Renal pelvis (tissue), 4 donors: ENCODE data around the gene NGLY1. TPM values are rescaled to one million over a fixed set of nuclear protein-coding genes. Genes with fewer than 3 reads are reported as not detected.

Source experiments
- DNase-seq: peaks from one replicate; pipeline ENCODE4 v3.0.0-alpha.2; 2013
- polyA plus RNA-seq, 3 donors: library from polyadenylated mRNA; unstranded; fragments of 120-200 nt; gene quantifications; one replicate each; pipeline ENCODE4 v1.2.1, GENCODE V29; 2013; ENCODE audit not compliant: insufficient read length in 3 of 3

Gene NGLY1
- polyA plus RNA-seq, 3 donors, result 38.0 to 42.1 (median 38.4) TPM

- DNase-seq, result no peak
Measured at GRCh38 chr3:25789209-25789595, 6.0 kb upstream of the NGLY1 start.

DNA sequence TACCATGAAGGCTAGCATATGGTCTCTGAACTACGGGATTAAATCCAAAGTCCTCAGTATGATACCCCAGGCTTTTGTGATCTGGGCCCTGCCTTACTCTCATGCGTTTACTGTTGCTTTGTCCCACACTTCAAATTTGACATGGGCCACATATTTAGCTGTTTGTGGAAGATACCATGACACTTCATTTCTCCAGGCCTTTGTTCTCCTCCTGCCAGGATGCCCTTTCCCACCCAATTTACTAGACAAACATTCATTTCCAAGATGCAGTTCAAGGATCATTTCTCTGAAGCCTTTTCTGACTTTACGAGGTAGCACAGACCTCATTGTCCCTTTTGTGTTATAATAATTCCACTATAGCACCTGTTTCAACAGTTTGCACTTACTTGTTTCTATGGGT, 4.4 kb upstream of the NGLY1 start:
- DNase-seq, result no peak

- no peak for DNase-seq
Measured at GRCh38 chr3:25785826-25786225, 2.6 kb upstream of the NGLY1 start.

DNA sequence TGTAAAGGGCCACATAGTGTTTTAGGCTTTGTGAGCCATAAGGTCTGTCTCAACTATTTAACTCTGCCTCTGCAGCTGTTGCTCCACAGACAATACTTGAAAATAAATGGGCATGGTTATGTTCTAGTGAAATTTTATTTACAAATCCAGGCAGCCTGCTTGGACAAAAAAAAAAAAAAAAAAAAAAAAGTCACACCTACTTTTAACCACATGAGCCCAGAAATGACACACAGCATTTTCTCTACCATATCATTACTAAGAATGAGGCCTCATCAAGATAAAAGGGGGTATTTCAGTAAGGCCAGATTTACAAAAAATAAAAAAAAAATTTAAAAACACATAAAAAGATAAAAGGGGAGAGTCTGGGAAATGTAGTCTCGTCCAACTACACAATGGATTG, 1.7 kb upstream of the NGLY1 start:
- DNase-seq, result no peak

DNA sequence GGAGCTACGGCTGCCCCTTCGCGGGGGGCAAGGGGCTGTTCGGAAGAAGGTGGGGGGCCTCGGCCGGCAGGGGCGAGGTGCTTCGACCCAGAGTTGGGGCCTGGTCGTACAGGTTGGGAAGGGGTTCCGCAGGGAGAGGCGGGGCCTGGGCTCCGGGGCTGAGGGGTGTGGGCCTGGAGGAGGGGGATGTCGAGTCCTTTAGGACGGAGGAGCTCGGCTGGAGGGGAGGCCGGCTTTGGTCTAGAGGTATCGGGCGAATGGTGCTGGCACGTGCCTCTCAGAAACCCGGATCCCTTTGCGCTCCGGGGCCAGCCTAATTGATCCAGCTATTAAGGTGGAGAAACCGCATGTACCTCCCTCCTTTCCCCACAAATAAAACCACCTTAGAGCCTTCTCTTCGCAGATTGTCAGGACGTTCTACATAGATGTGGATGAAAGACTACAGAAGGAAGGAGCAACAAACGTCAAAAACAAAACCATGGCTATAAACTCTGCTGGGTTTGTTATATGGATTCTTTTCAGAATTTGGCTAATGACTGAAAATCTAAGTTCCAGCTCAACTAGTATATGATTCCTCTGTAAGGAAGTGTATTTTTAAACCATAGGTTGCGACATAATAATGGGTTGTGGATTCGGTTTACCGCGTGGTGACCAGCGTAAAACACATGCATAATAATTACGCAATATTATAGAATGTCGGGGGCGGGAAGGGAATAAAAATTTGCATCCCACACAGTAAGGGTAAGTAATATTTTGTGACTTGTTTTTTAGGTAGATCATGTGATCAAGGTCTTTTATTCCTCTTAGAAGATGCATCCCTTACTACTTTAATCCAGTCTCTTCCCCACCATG, 644 bp upstream of the NGLY1 start:
- peak; percentile 46 for DNase-seq

GRCh38 chr3:25782636-25782937, 656 bp downstream of the NGLY1 start:
- no peak for DNase-seq

GRCh38 chr3:25781758-25782594, 1.3 kb downstream of the NGLY1 start:
- no peak for DNase-seq

DNA sequence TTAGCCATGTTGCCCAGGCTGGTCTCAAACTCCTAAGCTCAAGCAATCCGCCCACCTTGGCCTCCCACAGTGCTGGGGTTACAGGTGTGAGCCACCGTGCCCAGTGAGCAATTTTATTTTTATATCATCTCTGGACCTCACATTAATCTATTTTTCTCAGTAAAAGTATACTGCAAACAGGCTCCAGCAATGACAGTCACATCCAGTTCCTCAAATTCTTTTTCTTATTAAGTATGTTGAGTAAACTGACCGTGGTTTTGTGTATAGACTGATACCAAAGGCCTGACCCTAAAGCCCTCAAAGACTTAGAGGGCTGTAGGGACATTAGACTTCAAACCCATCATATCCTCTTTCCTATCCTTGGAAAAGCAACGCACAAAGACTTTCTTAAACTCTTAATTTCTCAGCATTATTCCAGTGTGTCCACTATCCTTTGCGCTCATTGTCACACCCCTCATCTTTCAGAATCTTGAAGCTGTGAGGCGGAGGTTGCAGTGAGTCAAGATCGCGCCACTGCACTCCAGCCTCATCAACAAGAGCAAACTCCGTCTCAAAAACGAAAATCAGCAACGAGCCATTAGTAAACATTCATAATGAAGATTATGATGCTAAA, 2.0 kb downstream of the NGLY1 start:
- no peak for DNase-seq

DNA sequence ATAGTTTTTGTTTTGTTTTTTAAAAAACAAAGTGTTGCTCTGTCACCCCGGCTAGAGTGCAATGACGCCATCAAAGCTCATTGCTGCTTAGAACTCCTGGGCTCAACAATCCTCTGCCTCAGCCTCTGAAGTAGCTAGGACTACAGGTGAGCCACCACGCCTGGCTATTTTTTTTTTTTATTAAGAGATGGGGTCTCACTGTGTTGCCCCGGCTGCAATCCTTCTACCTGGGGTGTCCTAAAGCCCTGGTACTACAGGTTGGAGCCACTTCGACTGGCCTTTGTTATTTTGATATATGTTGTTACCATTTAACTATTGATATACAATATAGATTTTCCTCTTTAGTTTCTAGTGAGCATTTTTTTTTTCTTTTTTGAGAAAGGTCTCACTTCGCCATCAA, 2.6 kb downstream of the NGLY1 start:
- no peak for DNase-seq

DNA sequence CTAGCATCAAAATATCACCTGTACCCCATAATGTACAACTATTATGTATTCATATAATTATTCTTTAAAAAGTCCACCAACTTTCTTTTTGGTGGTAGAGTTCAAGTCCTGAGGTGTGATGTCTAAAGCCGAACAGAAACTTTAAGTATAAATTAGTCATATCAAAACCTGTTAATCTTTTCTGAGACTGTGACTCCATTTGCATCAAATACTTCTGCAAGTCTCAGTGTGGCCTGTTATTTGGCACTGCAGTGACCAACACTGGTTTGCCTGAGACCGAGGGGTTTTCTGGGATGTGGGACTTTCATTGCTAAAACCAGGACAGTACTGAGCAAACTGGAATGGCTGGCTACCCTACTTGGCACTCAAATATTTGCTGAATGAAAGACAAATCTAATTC, 7.3 kb downstream of the NGLY1 start:
- no peak for DNase-seq

DNA sequence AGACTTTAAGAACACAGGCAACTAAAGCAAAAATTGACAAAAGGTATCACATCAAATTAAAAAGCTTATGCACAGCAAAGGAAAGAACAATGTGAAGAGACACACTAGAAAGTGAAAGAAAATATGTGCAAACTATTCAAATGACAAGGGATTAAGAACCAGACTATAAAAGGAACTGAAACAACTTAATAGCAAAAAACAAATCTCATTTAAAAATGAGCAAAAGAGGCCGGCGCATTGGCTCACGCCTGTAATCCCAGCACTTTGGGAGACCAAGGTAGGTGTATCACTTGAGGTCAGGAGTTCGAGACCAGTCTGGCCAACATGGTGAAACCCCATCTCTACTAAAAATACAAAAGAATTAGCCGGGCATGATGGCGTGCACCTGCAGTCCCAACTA, 14.4 kb downstream of the NGLY1 start:
- DNase-seq, result no peak

- DNase-seq, result no peak
Measured at GRCh38 chr3:25751725-25752124, 31.5 kb downstream of the NGLY1 start.

GRCh38 chr3:25751048-25751447, 32.2 kb downstream of the NGLY1 start:
- no peak for DNase-seq

DNA sequence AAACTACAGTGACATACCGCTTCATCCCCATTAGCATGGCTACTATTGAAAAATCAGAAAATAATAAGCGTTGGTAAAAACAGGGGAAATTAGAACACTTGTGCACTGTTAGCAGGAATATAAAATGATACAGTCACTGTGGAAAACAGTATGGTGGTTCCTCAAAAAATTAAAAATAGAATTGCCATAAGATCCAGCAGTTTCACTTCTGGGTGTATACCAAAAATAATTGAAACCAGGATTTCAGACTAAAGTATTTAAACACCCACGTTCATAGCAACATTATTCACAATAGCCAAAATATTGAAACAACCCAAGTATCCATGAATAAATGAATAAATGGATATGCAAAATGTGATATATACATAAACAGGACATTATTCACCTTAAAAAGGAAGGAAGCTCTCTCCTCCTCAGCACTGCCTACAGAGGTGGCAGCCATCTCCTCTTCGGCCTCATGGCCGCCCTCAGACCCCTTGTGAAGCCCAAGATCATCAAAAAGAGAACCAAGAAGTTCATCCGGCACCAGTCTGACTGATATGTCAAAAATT, 34.1 kb downstream of the NGLY1 start:
- no peak for DNase-seq

GRCh38 chr3:25748189-25748588, 35.1 kb downstream of the NGLY1 start:
- no peak for DNase-seq

- DNase-seq, result no peak
Measured at GRCh38 chr3:25747033-25747432, 36.2 kb downstream of the NGLY1 start.

DNA sequence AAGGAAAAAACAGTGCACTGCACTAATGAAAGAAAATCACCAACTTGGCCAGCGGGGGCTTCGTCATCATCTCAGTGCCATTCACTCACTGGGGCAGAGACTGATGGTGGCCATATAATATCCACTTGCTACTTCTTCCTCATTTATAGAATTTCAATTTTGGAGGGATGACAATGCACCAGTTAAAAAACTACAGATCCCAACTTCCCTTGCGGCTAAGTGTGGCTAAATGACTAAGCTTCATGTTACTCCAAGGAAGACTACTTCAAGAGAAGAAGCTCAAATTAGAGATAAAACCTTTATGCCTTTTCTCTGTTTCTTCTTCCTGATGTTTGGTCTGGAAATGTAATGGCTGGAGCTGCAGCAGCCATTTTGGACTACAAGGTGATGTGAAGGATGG, 38.8 kb downstream of the NGLY1 start:
- DNase-seq, result no peak

DNA sequence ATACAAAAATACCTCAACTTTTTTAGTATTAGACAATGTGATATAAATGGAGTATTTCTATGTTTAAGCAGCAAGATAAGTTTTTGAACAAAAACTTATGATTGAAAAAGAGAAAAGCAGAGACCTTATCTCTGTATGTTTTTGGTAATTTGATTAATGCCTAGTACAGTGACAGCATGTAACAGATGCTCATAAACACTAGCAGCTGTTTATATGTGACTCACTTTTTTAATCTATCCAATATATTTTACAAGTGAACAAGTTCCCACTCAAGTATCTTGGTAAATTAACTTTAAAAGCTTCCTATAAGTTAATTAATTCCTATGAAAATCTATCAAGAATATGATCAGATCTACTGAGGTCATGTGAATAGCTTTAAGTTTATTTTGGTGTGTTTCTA, 55.1 kb downstream of the NGLY1 start:
- DNase-seq, result no peak

GRCh38 chr3:25727316-25727715, 55.9 kb downstream of the NGLY1 start:
- peak; percentile 20 for DNase-seq

DNA sequence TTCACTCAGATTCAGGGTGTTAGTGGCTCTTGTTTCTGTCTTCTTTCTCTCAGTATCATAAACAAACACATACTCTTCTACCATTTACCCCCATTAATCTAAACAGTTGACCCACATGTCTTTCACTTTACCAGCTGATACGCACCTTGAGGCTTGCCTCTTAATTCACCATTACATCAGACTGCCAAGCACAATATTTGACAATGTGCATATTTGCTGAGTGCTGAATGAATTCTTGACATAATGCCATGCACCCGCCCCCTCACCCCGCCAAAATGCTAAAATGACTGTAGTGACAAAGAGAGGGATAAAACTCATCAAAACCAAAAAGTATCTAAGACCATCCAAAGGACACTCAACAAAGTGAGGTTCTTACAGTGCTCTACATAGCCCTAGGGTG, 57.4 kb downstream of the NGLY1 start:
- DNase-seq, result no peak

GRCh38 chr3:25724948-25725645, 58.1 kb downstream of the NGLY1 start:
- no peak for DNase-seq

DNA sequence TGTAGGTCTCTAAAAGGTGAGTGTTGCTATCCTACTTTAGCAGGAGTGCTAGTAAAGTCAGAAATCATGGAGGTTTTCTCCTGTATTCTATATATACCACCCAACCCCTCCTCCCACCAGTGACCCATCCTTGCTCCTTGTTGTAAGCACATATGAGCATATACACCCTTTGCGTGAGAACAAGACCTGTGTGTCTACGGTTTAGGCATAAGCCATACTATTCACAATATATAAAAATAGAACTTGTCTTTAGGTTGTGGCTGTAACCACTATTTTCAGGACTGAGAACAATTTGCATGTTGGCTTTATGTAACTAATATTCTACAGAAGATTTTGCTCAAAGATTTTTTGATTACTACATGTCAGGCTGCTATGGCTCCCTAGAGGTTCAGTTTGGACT, 59.4 kb downstream of the NGLY1 start:
- no peak for DNase-seq
